GM12865 (cell line): ENCODE data around the gene UBAP2L.

Experiments used
- DNase-seq: peaks from one replicate; pipeline ENCODE4 v3.0.0; 2010; ENCODE audit warnings: low read depth
- H3K4me3 ChIP-seq: 2 replicates; pipeline ENCODE4 v1.5.1; 2011; ENCODE audit warnings: mild to moderate bottlenecking, low read depth, low read length, control low read depth
- CTCF ChIP-seq: IDR thresholded peaks from 2 replicates; pipeline ENCODE4 v1.5.1; 2011; ENCODE audit warnings: low read length, control low read depth, low read depth, inconsistent platforms; ENCODE audit not compliant: insufficient read depth; ENCODE audit errors: missing control alignments

The UBAP2L gene

GRCh38 chr1:154178911-154179811 is 41.6 kb upstream of the UBAP2L start:
- no peak for DNase-seq
- no peak for TF ChIP-seq CTCF
- no peak overlapping the region for H3K4me3 ChIP-seq

- no peak for TF ChIP-seq CTCF
- H3K4me3 ChIP-seq, result peak overlapping the region; percentile 21
- peak; percentile 62 for DNase-seq
Measured at GRCh38 chr1:154179946-154180687, 40.6 kb upstream of the UBAP2L start.

- DNase-seq, result no peak
- peak overlapping the region; percentile 95 for H3K4me3 ChIP-seq
- no peak for TF ChIP-seq CTCF
Measured at GRCh38 chr1:154181944-154182343, 38.8 kb upstream of the UBAP2L start.

GRCh38 chr1:154182344-154183045 is 38.3 kb upstream of the UBAP2L start:
- no peak for TF ChIP-seq CTCF
- peak overlapping the region; percentile 95 for H3K4me3 ChIP-seq
- peak; percentile 88 for DNase-seq

GRCh38 chr1:154183046-154183915 is 37.5 kb upstream of the UBAP2L start:
- H3K4me3 ChIP-seq, result peak overlapping the region; percentile 95
- TF ChIP-seq CTCF, result no peak
- peak; percentile 95 for DNase-seq

- peak; percentile 73 for TF ChIP-seq CTCF
- no peak overlapping the region for H3K4me3 ChIP-seq
- peak; percentile 79 for DNase-seq
Measured at GRCh38 chr1:154186177-154186576, 34.6 kb upstream of the UBAP2L start.
